Fibroblast of mammary gland (primary cell): ENCODE measurements around the gene SMG1.

Source experiments
- DNase-seq: peaks from one replicate; pipeline ENCODE4 v3.0.0-alpha.2; 2010; ENCODE audit warnings: low read depth
- H3K4me3 ChIP-seq: 2 replicates; pipeline ENCODE4 v1.5.1; 2011; ENCODE audit warnings: low read depth, mild to moderate bottlenecking, low read length, moderate library complexity; ENCODE audit not compliant: control insufficient read depth
- CTCF ChIP-seq: conservative IDR thresholded peaks from 2 replicates; pipeline ENCODE4 v1.5.1; 2011; ENCODE audit warnings: low read depth, low read length, inconsistent platforms; ENCODE audit not compliant: control insufficient read depth, insufficient read depth

The SMG1 gene

GRCh38 chr16:18925986-18926865 lies at the start of gene SMG1:
TSS of gene SMG1 (minus strand) at chr16:18926408. CDS start at chr16:18926041, 367 bp downstream.
- peak within 1 kb of the TSS; percentile 69 for H3K4me3 ChIP-seq

GRCh38 chr16:18975109-18975508 lies 48.9 kb upstream of the SMG1 start:
- DNase-seq: no peak
- H3K4me3 ChIP-seq: no peak overlapping the region
- no peak for TF ChIP-seq CTCF

More at GRCh38 chr16:18925986-18926865, at the start of gene SMG1:
- peak; percentile 91 for DNase-seq

GRCh38 chr16:18969855-18970240 lies 43.6 kb upstream of the SMG1 start:
- no peak for DNase-seq
- H3K4me3 ChIP-seq: no peak overlapping the region
- TF ChIP-seq CTCF: no peak

GRCh38 chr16:18969050-18969854 lies 43.0 kb upstream of the SMG1 start:
- H3K4me3 ChIP-seq: peak overlapping the region; percentile 44

GRCh38 chr16:18966791-18967190 lies 40.6 kb upstream of the SMG1 start:
- TF ChIP-seq CTCF: no peak
- DNase-seq: no peak
- H3K4me3 ChIP-seq: no peak overlapping the region

More at GRCh38 chr16:18969050-18969854, 43.0 kb upstream of the SMG1 start:
- peak; percentile 89 for TF ChIP-seq CTCF
- DNase-seq: peak; percentile 77

GRCh38 chr16:18965555-18965954 lies 39.3 kb upstream of the SMG1 start:
- no peak overlapping the region for H3K4me3 ChIP-seq
- DNase-seq: no peak
- no peak for TF ChIP-seq CTCF

- no peak for TF ChIP-seq CTCF
- DNase-seq: no peak
- no peak overlapping the region for H3K4me3 ChIP-seq
Observed at GRCh38 chr16:18959031-18959505, 32.9 kb upstream of the SMG1 start.
